Loucy (cell line): ENCODE results near the gene RHBG.

ENCODE experiments used
- H2AFZ ChIP-seq: fragments of 200-600 bp; sonication (generic); 2 replicates; pipeline ENCODE4 v1.6.0; 2016; ENCODE audit warnings: antibody characterized with exemption, mild to moderate bottlenecking, low read length, moderate library complexity
- H3F3A ChIP-seq: fragments of 200-600 bp; 2 replicates; pipeline ENCODE4 v1.6.0; 2016; ENCODE audit warnings: antibody characterized with exemption, low read depth, mild to moderate bottlenecking
- H3K27me3 ChIP-seq: fragments of 200-600 bp; sonication (generic); 2 replicates; pipeline ENCODE4 v1.6.1; 2014; ENCODE audit warnings: low read length, mild to moderate bottlenecking; ENCODE audit not compliant: insufficient read depth, poor library complexity, severe bottlenecking
- H3K36me3 ChIP-seq: fragments of 200-600 bp; sonication (generic); 2 replicates; pipeline ENCODE4 v1.6.1; 2016; ENCODE audit warnings: low read length; ENCODE audit not compliant: insufficient read depth
- H3K4me1 ChIP-seq: fragments of 200-600 bp; sonication (generic); 2 replicates; pipeline ENCODE4 v1.5.1; 2014; ENCODE audit warnings: low read length, mild to moderate bottlenecking; ENCODE audit not compliant: insufficient read depth, poor library complexity, severe bottlenecking
- H3K4me2 ChIP-seq: fragments of 200-600 bp; sonication (generic); 2 replicates; pipeline ENCODE4 v1.6.0; 2014; ENCODE audit warnings: antibody characterized with exemption, low read length, low read depth, mild to moderate bottlenecking; ENCODE audit not compliant: poor library complexity, severe bottlenecking
- H3K4me3 ChIP-seq: fragments of 200-600 bp; sonication (generic); 2 replicates; pipeline ENCODE4 v1.5.1; 2014; ENCODE audit warnings: low read length, mild to moderate bottlenecking, mixed read lengths; ENCODE audit not compliant: poor library complexity, severe bottlenecking
- H3K79me2 ChIP-seq: fragments of 200-600 bp; sonication (generic); 2 replicates; pipeline ENCODE4 v1.6.1; 2014; ENCODE audit warnings: low read length; ENCODE audit not compliant: insufficient read depth
- H3K9ac ChIP-seq: fragments of 200-600 bp; sonication (generic); 2 replicates; pipeline ENCODE4 v1.6.0; 2014; ENCODE audit warnings: mild to moderate bottlenecking, low read depth, low read length, moderate library complexity; ENCODE audit not compliant: poor library complexity, severe bottlenecking
- H3K9me2 ChIP-seq: fragments of 200-600 bp; sonication (generic); replicated peaks from 2 replicates; pipeline ENCODE4 v1.6.1; 2016; ENCODE audit warnings: low read depth, low read length, mixed read lengths
- H3K9me3 ChIP-seq: fragments of 200-600 bp; sonication (generic); 2 replicates; pipeline ENCODE4 v1.6.1; 2014; ENCODE audit warnings: mild to moderate bottlenecking, antibody characterized with exemption, low read length, low read depth; ENCODE audit not compliant: insufficient read depth
- H4K20me1 ChIP-seq: fragments of 200-600 bp; sonication (generic); 2 replicates; pipeline ENCODE4 v1.6.0; 2014; ENCODE audit warnings: antibody characterized with exemption, low read length, mild to moderate bottlenecking; ENCODE audit not compliant: insufficient read depth, poor library complexity, severe bottlenecking
- EZH2phosphoT487 ChIP-seq: fragments of 200-600 bp; IDR thresholded peaks from 2 replicates; pipeline ENCODE4 v1.6.1; 2018; ENCODE audit warnings: antibody characterized with exemption, mild to moderate bottlenecking, moderate library complexity, borderline replicate concordance
- TF ChIP-seq, protein P1 (sequence below): fragments of 200-600 bp; sonication (generic); conservative IDR thresholded peaks from 2 replicates; pipeline ENCODE4 v1.5.1; 2014; ENCODE audit warnings: mild to moderate bottlenecking, antibody characterized with exemption, low read length

The RHBG gene

DNA sequence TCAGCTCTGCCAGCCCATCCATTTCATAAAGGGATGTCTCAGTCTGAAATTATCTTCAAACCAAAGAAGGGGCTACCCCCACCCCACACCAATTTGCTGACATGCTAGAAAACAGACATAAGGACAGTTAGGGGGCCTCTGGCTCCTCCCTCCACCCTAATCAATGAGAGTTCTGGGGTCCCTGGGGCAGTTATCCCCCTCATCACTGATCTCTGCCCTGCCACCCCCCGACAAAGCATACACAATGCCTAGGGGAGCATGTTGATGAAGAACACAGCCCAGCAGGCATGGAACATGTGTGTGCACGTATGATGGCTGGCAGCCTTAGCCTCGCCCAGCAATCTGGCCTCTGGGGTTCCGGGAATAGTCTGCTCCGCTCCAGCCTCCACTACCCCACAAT is 58.9 kb downstream of the RHBG start:
- no peaks in the 10 kb centered on the region for H3K4me1 ChIP-seq
- no peaks in the 10 kb centered on the region for H3K36me3 ChIP-seq
- no peak overlapping the region for H3K4me3 ChIP-seq
- H3F3A ChIP-seq: no peaks in the 10 kb centered on the region
- no peaks in the 10 kb centered on the region for H3K9me3 ChIP-seq
- H3K79me2 ChIP-seq: no peaks in the 10 kb centered on the region
- no peak overlapping the region for H2AFZ ChIP-seq
- no peak overlapping the region for H3K4me2 ChIP-seq
- H3K27me3 ChIP-seq: peaks cover 9% of the 10 kb centered on the region
- no peak overlapping the region for H3K9ac ChIP-seq
- H3K9me2 ChIP-seq: no peaks in the 10 kb centered on the region
- TF ChIP-seq, protein P1, sequence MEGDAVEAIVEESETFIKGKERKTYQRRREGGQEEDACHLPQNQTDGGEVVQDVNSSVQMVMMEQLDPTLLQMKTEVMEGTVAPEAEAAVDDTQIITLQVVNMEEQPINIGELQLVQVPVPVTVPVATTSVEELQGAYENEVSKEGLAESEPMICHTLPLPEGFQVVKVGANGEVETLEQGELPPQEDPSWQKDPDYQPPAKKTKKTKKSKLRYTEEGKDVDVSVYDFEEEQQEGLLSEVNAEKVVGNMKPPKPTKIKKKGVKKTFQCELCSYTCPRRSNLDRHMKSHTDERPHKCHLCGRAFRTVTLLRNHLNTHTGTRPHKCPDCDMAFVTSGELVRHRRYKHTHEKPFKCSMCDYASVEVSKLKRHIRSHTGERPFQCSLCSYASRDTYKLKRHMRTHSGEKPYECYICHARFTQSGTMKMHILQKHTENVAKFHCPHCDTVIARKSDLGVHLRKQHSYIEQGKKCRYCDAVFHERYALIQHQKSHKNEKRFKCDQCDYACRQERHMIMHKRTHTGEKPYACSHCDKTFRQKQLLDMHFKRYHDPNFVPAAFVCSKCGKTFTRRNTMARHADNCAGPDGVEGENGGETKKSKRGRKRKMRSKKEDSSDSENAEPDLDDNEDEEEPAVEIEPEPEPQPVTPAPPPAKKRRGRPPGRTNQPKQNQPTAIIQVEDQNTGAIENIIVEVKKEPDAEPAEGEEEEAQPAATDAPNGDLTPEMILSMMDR: no peak
- TF ChIP-seq EZH2phosphoT487: no peak
- no peaks in the 10 kb centered on the region for H4K20me1 ChIP-seq

DNA sequence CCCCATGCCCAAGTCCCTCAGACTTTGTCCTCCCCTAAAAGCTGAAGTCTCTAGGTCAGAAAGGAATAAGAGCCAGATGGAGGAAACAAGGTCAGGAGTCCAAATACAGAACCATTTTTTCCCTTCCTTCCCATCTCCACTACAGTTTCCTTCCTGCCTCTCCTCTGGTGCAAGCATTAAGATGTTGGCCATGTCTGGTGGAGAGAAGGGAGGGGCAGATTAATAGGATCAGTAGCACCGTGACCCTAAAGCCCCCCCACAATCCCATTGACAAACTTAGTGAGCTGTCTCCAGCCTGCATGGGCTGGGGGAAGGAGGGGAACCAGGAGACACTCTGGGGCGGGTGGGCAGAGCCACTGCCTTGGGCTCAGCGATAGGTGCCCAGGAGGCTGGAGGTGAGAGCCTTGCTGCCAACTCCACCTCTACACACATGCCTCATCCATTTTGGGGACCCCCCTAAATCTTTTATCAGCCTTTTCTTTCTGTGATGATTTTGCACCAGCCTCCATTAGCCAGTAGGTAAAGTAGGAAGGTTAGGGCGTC is 59.8 kb downstream of the RHBG start:
- H3K9me2 ChIP-seq: no peaks in the 10 kb centered on the region
- H3F3A ChIP-seq: no peaks in the 10 kb centered on the region
- no peak overlapping the region for H2AFZ ChIP-seq
- H3K9ac ChIP-seq: no peak overlapping the region
- H4K20me1 ChIP-seq: no peaks in the 10 kb centered on the region
- H3K9me3 ChIP-seq: no peaks in the 10 kb centered on the region
- peaks cover 5% of the 10 kb centered on the region for H3K27me3 ChIP-seq
- H3K4me1 ChIP-seq: no peaks in the 10 kb centered on the region
- no peak overlapping the region for H3K4me2 ChIP-seq
- H3K36me3 ChIP-seq: no peaks in the 10 kb centered on the region
- no peaks in the 10 kb centered on the region for H3K79me2 ChIP-seq
- H3K4me3 ChIP-seq: no peak overlapping the region
- TF ChIP-seq EZH2phosphoT487: no peak
- TF ChIP-seq, protein P1: no peak

- TF ChIP-seq EZH2phosphoT487: no peak
- TF ChIP-seq, protein P1: no peak
- Histone ChIP-seq H3K4me2 (no peak overlapping the region), H3K79me2 (no peaks in the 10 kb centered on the region), H2AFZ (no peak overlapping the region), H3F3A (no peaks in the 10 kb centered on the region), H3K4me1 (no peaks in the 10 kb centered on the region), H4K20me1 (no peaks in the 10 kb centered on the region), H3K9me3 (no peaks in the 10 kb centered on the region), H3K9ac (no peak overlapping the region), H3K4me3 (no peak overlapping the region), H3K36me3 (no peaks in the 10 kb centered on the region), H3K9me2 (no peaks in the 10 kb centered on the region), H3K27me3 (peaks cover 5% of the 10 kb centered on the region)
These were observed 60.5 kb downstream of the RHBG start for GRCh38 chr1:156429313-156430060.
